Duodenal mucosa (tissue), 2 donors: Measurements from ENCODE around the gene ISM2.
"Not testable (repeated sequence)": the region's sequence is repeated elsewhere in the genome, so short reads cannot be mapped to it uniquely, and the experiment has no call there.

Source experiments
- H3K27ac ChIP-seq: one replicate; pipeline ENCODE4 v1.7.0; 2013; ENCODE audit warnings: low read depth, low read length
- H3K27me3 ChIP-seq, 2 donors: one replicate each; pipeline ENCODE4 v1.7.0; 2013; ENCODE audit warnings: low read length in 2 of 2, control low read depth in 1 of 2; ENCODE audit not compliant: insufficient read depth in 2 of 2, control insufficient read depth in 1 of 2
- H3K36me3 ChIP-seq, 2 donors: one replicate each; pipeline ENCODE4 v1.7.0; 2013; ENCODE audit warnings: low read length in 2 of 2, control low read depth in 1 of 2; ENCODE audit not compliant: insufficient read depth in 2 of 2, control insufficient read depth in 1 of 2
- H3K4me1 ChIP-seq, 2 donors: one replicate each; pipeline ENCODE4 v1.7.0; 2013; ENCODE audit warnings: low read length in 2 of 2, control low read depth in 1 of 2; ENCODE audit not compliant: insufficient read depth in 2 of 2, control insufficient read depth in 1 of 2
- H3K4me3 ChIP-seq, 2 donors: one replicate each; pipeline ENCODE4 v1.7.0; 2013; ENCODE audit warnings: low read length in 2 of 2, low read depth in 1 of 2
- H3K9ac ChIP-seq, 2 donors: one replicate each; pipeline ENCODE4 v1.7.0; 2013; ENCODE audit warnings: low read length in 2 of 2, low read depth in 1 of 2
- H3K9me3 ChIP-seq, 2 donors: one replicate each; pipeline ENCODE4 v1.7.0; 2013; ENCODE audit warnings: low read length in 2 of 2, control low read depth in 1 of 2; ENCODE audit not compliant: control insufficient read depth in 1 of 2

The ISM2 gene

DNA sequence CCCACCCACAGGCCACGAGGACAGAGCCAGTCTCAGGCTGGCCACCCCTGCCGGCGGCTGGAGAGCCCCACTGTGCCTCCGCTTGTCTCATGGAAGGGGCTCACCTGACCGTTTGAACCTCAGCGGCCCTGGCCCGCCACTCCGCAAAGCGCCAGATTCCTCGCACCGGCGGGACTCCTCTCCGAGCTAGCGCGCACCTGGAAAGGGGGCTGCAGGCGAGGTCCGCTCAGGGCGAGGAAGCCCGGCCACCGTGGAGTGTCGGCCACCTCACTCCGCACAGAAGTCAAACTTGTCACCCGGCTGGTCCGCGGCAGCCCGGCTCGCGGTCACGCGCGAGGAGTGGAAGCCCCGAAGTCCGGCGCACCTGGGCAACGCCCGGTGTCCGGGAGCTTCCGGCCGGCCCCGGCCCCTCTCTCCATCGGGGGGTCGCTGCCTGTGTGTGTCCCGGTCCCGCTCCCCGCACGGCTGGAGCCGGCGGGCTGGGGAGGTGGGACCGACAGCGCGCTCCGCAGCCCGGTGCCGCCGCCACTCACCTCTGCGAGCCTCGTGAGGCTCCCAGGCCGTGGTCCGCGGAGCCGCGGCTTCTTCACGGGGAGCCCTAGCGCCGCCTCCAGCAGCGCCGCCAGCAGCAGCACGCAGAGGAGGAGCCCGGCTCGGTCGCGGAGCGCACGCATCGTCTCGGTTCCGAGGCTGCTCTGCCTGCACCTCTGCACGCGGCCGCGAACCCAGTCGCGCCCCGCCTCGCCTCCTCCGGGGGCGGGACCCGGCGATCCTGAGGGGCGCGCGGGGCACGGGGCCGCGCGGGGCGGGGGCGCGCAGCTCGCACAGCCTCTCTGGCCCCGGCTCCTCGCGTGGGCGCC, at the start of gene ISM2:
TSS of gene ISM2 (minus strand) at position 697 of the 860 bp plus-strand sequence. CDS start at position 674, 23 bp downstream.
- peaks cover 20 to 27% of the 10 kb centered on the region in 2 donors for H3K27me3 ChIP-seq
- peak within 1 kb of the TSS; percentile 56 to 61 for H3K4me3 ChIP-seq
- H3K36me3 ChIP-seq: no peaks in the 10 kb centered on the region
- H3K27ac ChIP-seq: no peak within 1 kb of the TSS
- peaks cover 0 to 16% of the 10 kb centered on the region in 2 donors for H3K4me1 ChIP-seq
- no peak within 1 kb of the TSS for H3K9ac ChIP-seq
- H3K9me3 ChIP-seq: no peaks in the 10 kb centered on the region

DNA sequence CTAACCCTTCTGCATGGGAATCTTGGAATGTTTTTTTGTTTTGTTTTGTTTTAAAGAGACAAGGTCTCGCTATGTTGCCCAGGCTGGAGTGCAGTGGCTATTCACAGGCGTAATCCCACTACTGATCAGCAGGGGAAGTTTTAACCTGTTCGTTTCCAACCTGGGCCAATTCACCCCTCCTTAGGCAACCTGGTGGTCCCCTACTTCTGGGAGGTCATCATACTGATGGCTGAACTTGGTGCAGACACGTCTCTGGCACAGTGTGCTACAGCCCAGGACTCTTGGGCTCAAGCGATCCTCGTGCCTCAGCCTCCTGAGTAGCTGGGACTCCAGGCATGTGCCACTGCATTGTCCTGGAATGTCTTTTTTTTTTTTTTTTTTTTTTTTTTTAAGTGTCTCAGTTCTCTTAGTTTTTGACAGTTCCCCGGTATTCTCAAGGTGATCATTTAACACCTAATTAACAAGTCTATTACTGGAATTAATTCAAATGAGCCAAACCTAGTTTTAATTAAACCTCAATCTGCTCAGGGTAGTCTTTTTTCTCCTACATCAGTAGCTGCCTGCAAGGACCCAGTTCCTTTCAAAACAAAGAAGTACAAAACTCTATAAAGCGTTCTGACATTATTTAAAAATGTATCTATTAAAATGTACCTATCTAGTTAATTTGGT, 49.0 kb upstream of the ISM2 start:
- Histone ChIP-seq H3K36me3 (peaks cover 29 to 57% of the 10 kb centered on the region in 2 donors), H3K9ac (no peak overlapping the region), H3K9me3 (no peaks in the 10 kb centered on the region), H3K4me1 (no peaks in the 10 kb centered on the region), H3K27me3 (no peaks in the 10 kb centered on the region), H3K4me3 (no peak overlapping the region), H3K27ac (no peak overlapping the region)

DNA sequence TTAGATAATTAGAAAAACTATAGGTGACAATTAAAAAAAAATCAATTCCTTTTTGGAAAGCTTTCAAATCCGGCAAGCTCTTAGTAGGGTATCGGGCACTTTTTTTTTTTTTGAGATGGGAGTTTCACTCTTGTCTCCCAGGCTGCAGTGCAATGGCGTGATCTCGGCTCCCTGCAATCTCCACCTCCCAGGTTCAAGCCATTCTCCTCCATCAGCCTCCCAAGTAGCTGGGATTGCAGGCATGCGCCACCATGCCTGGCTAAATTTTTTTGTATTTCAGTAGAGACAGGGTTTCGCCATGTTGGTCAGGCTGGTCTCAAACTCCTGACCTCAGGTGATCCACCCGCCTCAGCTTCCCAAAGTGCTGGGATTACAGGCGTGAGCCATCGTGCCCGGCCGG, 46.6 kb upstream of the ISM2 start:
- not testable (repeated sequence) for H3K4me1 ChIP-seq, H3K9ac ChIP-seq, H3K27ac ChIP-seq, H3K4me3 ChIP-seq, H3K9me3 ChIP-seq, H3K27me3 ChIP-seq
- H3K36me3 ChIP-seq: peaks cover 18 to 49% of the 10 kb centered on the region in 2 donors

DNA sequence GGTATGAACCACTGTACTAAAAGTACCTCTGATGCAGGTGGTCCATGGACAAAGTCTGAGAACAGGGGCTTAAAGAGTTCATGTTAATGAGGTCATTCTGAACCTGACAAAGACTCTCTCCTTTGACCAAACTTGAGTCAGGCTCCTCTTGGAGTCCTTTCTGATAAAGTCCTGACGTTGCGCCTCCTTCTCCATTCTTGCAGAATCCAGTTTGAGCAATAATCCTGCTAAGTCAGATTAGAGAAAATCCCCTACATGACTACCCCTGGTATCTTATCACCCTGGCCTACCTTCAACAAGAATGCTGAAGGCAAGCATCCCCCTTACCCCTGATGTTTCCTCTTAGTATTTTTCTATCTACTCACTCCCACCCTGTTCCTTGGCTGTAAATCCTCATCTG, 46.0 kb upstream of the ISM2 start:
- H3K36me3 ChIP-seq: peaks cover 13 to 43% of the 10 kb centered on the region in 2 donors
- no peak overlapping the region for H3K9ac ChIP-seq
- H3K4me1 ChIP-seq: no peaks in the 10 kb centered on the region
- no peak overlapping the region for H3K4me3 ChIP-seq
- no peaks in the 10 kb centered on the region for H3K27me3 ChIP-seq
- no peak overlapping the region for H3K27ac ChIP-seq
- H3K9me3 ChIP-seq: no peaks in the 10 kb centered on the region

DNA sequence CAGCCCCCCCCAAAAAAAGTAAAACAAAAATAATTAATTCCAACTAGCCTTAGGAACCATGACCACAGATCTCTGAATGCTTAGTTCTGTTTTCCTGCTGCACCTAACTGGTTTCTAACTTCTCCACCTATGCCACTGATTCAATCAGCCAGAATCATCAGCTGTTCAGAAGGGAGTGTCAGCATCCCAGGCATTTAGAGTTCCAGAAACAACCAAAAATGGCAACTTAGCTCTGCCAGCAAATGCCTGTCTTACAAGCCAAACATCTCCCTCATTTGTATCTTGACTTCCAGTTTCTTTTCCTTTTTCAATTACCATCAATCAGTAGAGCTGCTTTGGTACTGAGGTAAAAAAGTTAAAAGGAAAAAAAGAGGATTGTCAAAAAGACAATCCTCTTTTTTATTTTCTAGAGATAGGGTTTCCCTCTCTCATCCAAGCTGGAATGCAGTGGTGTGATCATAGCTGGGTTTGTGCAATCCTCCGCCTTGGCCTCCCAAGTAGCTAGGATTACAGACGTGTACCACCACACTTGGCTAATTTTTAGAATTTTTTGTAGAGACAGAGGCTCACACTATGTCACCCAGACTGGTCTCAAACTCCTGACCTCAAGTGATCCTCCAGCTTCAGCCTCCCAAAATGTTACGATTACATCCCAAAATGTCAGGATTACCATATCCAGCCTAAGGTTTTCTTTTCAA, 45.2 kb upstream of the ISM2 start:
- Histone ChIP-seq H3K27ac (no peak overlapping the region), H3K4me3 (no peak overlapping the region), H3K9me3 (no peaks in the 10 kb centered on the region), H3K4me1 (no peaks in the 10 kb centered on the region), H3K36me3 (peaks cover 10 to 35% of the 10 kb centered on the region in 2 donors), H3K27me3 (no peaks in the 10 kb centered on the region), H3K9ac (no peak overlapping the region)

DNA sequence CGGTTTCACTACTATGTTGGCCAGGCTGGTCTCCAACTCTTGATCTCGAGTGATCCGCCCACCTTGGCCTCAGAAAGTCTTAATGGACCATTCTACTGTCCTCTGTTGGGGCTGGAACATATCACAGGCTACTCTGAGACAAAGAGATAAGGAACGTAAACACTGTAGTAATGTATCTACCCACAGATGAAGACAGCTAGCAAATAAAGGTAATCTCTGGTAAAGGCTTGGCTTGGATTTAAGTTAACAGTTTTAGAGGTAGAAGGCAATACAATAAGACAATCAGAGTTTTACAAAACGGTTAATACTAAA, 44.6 kb upstream of the ISM2 start:
- Histone ChIP-seq H3K27ac (no peak overlapping the region), H3K9ac (no peak overlapping the region), H3K27me3 (no peaks in the 10 kb centered on the region), H3K4me1 (no peaks in the 10 kb centered on the region), H3K4me3 (no peak overlapping the region), H3K9me3 (no peaks in the 10 kb centered on the region), H3K36me3 (peaks cover 6 to 29% of the 10 kb centered on the region in 2 donors)

DNA sequence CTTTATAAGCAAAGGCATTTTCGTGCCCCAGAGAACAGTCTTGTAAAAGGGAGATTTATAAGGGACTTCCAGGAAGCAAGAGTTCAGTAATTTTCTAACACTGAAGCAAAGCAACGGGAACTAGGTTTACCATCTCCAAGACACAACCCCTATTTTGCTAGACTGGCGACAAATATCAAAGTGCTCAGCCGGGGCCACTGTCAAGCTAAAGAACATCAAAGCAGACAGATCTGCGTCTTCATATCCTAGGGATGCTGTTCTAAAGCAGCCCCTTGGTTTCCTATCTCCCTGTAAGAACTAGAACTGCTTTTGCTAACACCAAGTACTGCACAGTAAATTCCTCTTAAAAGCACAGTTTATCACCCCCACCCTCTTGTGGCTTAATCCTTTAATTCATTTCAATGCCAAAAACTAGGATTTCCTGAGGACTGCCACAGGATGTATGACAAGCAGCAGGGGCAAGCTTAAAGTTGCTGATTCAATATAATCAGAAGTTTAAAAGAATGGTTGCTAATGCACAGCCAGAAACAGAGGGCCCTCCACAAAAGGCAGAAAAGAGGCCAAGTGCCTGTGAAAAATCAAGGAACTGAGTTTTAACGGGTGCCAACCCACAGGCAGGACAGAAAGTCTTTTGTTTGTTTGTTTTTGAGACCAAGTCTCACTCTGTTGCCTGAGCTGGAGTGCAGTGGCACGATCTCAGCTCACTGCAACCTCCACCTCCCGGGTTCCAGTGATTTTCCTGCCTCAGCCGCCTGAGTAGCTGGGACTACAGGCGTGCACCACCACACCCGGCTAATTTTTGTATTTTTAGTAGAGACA, 44.0 kb upstream of the ISM2 start:
- Histone ChIP-seq H3K27me3 (no peaks in the 10 kb centered on the region), H3K27ac (no peak overlapping the region), H3K9ac (no peak overlapping the region), H3K4me1 (no peaks in the 10 kb centered on the region), H3K9me3 (no peaks in the 10 kb centered on the region), H3K4me3 (no peak overlapping the region), H3K36me3 (peaks cover 7 to 25% of the 10 kb centered on the region in 2 donors)

DNA sequence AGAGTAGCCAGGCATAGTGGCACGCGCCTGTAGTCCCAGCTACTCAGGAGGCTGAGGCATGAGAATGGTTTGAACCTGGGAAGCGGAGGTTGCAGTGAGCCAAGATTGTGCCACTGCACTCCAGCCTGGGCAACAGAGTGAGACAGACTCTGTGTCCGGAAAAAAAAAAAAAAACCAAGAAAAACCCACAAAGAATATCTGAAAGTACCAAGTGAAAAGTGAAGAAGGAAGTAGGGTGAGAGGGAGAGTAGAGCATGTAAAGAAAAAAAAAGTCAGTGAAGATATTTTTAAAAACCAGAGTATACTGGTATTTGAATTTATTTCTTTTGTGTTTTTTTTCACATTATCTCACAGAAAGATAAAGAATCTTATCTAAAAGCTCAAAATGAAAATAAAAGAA, 43.3 kb upstream of the ISM2 start:
- Histone ChIP-seq H3K9me3 (no peaks in the 10 kb centered on the region), H3K4me3 (no peak overlapping the region), H3K4me1 (no peaks in the 10 kb centered on the region), H3K27me3 (no peaks in the 10 kb centered on the region), H3K36me3 (peaks cover 7 to 19% of the 10 kb centered on the region in 2 donors), H3K27ac (no peak overlapping the region), H3K9ac (no peak overlapping the region)

DNA sequence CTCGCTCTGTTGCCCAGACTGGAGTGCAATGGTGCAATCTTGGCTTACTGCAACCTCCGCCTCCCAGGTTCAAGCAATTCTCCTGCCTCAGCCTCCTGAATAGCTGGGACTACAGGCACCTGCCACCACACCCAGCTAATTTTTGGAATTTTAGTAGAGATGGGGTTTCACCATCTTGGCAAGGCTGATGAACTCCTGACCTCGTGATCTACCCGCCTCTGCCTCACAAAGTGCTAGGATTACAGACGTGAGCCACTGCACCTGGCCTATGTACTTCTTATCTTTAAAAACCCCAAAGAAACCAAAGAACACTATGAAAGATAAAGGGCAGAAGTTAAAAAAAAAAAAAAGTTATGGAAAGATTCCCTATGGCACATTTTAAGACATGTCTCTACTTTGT, 38.3 kb upstream of the ISM2 start:
- not testable (repeated sequence) for H3K9me3 ChIP-seq, H3K9ac ChIP-seq, H3K4me1 ChIP-seq, H3K27me3 ChIP-seq, H3K27ac ChIP-seq, H3K4me3 ChIP-seq
- H3K36me3 ChIP-seq: peaks cover 3 to 11% of the 10 kb centered on the region in 2 donors
